H7 (cell line): Measurements from ENCODE around the gene RPL22. TPM values are rescaled to one million over a fixed set of nuclear protein-coding genes. Genes with fewer than 3 reads are reported as not detected.

ENCODE experiments used
- DNase-seq: peaks from one replicate; pipeline ENCODE4 v3.0.0; 2012
- H3K27me3 ChIP-seq: 2 replicates; pipeline ENCODE4 v1.6.0; 2011; ENCODE audit warnings: mild to moderate bottlenecking, low read length; ENCODE audit not compliant: control insufficient read depth, insufficient read depth
- H3K36me3 ChIP-seq: replicated peaks from 2 replicates; pipeline ENCODE4 v1.5.1; 2011; ENCODE audit warnings: low read length; ENCODE audit not compliant: control insufficient read depth, insufficient read depth
- H3K4me3 ChIP-seq: 2 replicates; pipeline ENCODE4 v1.5.1; 2011; ENCODE audit warnings: low read depth, mild to moderate bottlenecking, control low read depth, low read length, moderate library complexity; ENCODE audit not compliant: insufficient read depth
- total RNA-seq: library from RNA; depleted of rRNA; stranded (reverse); fragments of >200 nt; shearing (Covaris generic); gene quantifications from 2 replicates; pipeline ENCODE4 v1.2.3, GENCODE V29; 2014; rRNA removed

Gene RPL22
- total RNA-seq = 237 and 308 TPM in 2 replicates

GRCh38 chr1:6199298-6200187 is at the start of gene RPL22:
TSS of gene RPL22 (minus strand) at chr1:6199595. CDS start at chr1:6199573, 22 bp downstream.
- peaks cover 18% of the 10 kb centered on the region for H3K36me3 ChIP-seq
- peak; percentile 94 for DNase-seq
- H3K27me3 ChIP-seq = no peaks in the 10 kb centered on the region

GRCh38 chr1:6248161-6248776 is 48.9 kb upstream of the RPL22 start:
- peaks cover 60% of the 10 kb centered on the region for H3K27me3 ChIP-seq
- no peak overlapping the region for H3K4me3 ChIP-seq
- H3K36me3 ChIP-seq = no peaks in the 10 kb centered on the region
- DNase-seq = no peak

More at GRCh38 chr1:6199298-6200187, at the start of gene RPL22:
- H3K4me3 ChIP-seq = peak within 1 kb of the TSS; percentile 99

GRCh38 chr1:6247651-6248050 is 48.3 kb upstream of the RPL22 start:
- DNase-seq = peak; percentile 68
- Histone ChIP-seq H3K27me3 (peaks cover 66% of the 10 kb centered on the region), H3K36me3 (no peaks in the 10 kb centered on the region), H3K4me3 (no peak overlapping the region)

GRCh38 chr1:6246497-6247467 is 47.4 kb upstream of the RPL22 start:
- Histone ChIP-seq H3K36me3 (no peaks in the 10 kb centered on the region), H3K27me3 (peaks cover 68% of the 10 kb centered on the region), H3K4me3 (peak overlapping the region; percentile 78)
- DNase-seq = peak; percentile 98

- peak overlapping the region; percentile 78 for H3K4me3 ChIP-seq
- DNase-seq = peak; percentile 99
- H3K36me3 ChIP-seq = no peaks in the 10 kb centered on the region
- H3K27me3 ChIP-seq = peaks cover 67% of the 10 kb centered on the region
These were observed 46.6 kb upstream of the RPL22 start for GRCh38 chr1:6245869-6246496.

- Histone ChIP-seq H3K4me3 (peak overlapping the region; percentile 78), H3K36me3 (no peaks in the 10 kb centered on the region), H3K27me3 (peaks cover 61% of the 10 kb centered on the region)
- peak; percentile 94 for DNase-seq
These were observed 45.9 kb upstream of the RPL22 start for GRCh38 chr1:6245086-6245868.

GRCh38 chr1:6244401-6245049 is 45.1 kb upstream of the RPL22 start:
- H3K27me3 ChIP-seq = peaks cover 55% of the 10 kb centered on the region
- no peak for DNase-seq
- H3K4me3 ChIP-seq = peak overlapping the region; percentile 78
- no peaks in the 10 kb centered on the region for H3K36me3 ChIP-seq

- DNase-seq = peak; percentile 86
- H3K4me3 ChIP-seq = peak within 1 kb of the TSS; percentile 78
- peaks cover 51% of the 10 kb centered on the region for H3K27me3 ChIP-seq
- no peaks in the 10 kb centered on the region for H3K36me3 ChIP-seq
These were observed 44.6 kb upstream of the RPL22 start, which contains the start of gene HES3 for GRCh38 chr1:6243993-6244392. TSS of gene HES3 (plus strand) at chr1:6244179. CDS start at chr1:6244366, 187 bp downstream.

- no peak for DNase-seq
These were observed 43.8 kb upstream of the RPL22 start for GRCh38 chr1:6243053-6243834.

GRCh38 chr1:6241887-6242740 is 42.7 kb upstream of the RPL22 start:
- Histone ChIP-seq H3K36me3 (no peaks in the 10 kb centered on the region), H3K27me3 (peaks cover 38% of the 10 kb centered on the region)

More at GRCh38 chr1:6243053-6243834, 43.8 kb upstream of the RPL22 start:
- H3K36me3 ChIP-seq = no peaks in the 10 kb centered on the region
- H3K4me3 ChIP-seq = peak overlapping the region; percentile 38
- H3K27me3 ChIP-seq = peaks cover 44% of the 10 kb centered on the region

GRCh38 chr1:6241107-6241886 is 41.9 kb upstream of the RPL22 start:
- H3K36me3 ChIP-seq = no peaks in the 10 kb centered on the region
- H3K4me3 ChIP-seq = no peak overlapping the region
- DNase-seq = no peak
- peaks cover 34% of the 10 kb centered on the region for H3K27me3 ChIP-seq

More at GRCh38 chr1:6241887-6242740, 42.7 kb upstream of the RPL22 start:
- H3K4me3 ChIP-seq = peak overlapping the region; percentile 38
- DNase-seq = peak; percentile 94
